WTC11 (cell line): ENCODE results near the gene KCNG2. TPM values are rescaled to one million over a fixed set of nuclear protein-coding genes. Genes with fewer than 3 reads are reported as not detected.

Experiments
- ATAC-seq: fragments of 200-7000 bp; cut with Tn5 transposase; 2 replicates; pipeline ENCODE4 v1.10.0; 2021; ENCODE audit warnings: mild to moderate bottlenecking, moderate library complexity
- CTCF ChIA-PET: fragments of 300-600 bp; sonication (Branson Sonifier 250); formaldehyde crosslinking; loops from one replicate; lab custom pipeline; 2021; ENCODE audit warnings: antibody characterized with exemption; lab: Charles Lee
- POLR2A ChIA-PET: fragments of 350-600 bp; sonication (Branson Sonifier 250); formaldehyde crosslinking; loops from one replicate; lab custom pipeline; 2021; ENCODE audit warnings: antibody characterized with exemption; lab: Charles Lee
- DNase-seq: peaks from one replicate; pipeline ENCODE4 v3.0.0; 2021; ENCODE audit warnings: low spot score
- H3K27ac Mint-ChIP-seq: 2 replicates; pipeline ENCODE4 v1.8.0; 2021; ENCODE audit warnings: mixed read lengths
- H3K27me3 Mint-ChIP-seq: 2 replicates; pipeline ENCODE4 v1.8.0; 2021; ENCODE audit warnings: low read depth, mild to moderate bottlenecking, moderate library complexity, mixed read lengths
- H3K36me3 Mint-ChIP-seq: 2 replicates; pipeline ENCODE4 v1.8.0; 2021; ENCODE audit warnings: mixed read lengths
- H3K4me1 Mint-ChIP-seq: 2 replicates; pipeline ENCODE4 v1.8.0; 2022; ENCODE audit warnings: mixed read lengths
- H3K4me3 Mint-ChIP-seq: 2 replicates; pipeline ENCODE4 v1.8.0; 2021; ENCODE audit warnings: mild to moderate bottlenecking, moderate library complexity, mixed read lengths
- H3K9me3 Mint-ChIP-seq: 2 replicates; pipeline ENCODE4 v1.8.0; 2021; ENCODE audit warnings: mixed read lengths
- ATF1 ChIP-seq: sonication (generic); formaldehyde crosslinking; IDR thresholded peaks from 2 replicates; pipeline ENCODE4 v1.8.1; 2023; ENCODE audit warnings: mild to moderate bottlenecking, moderate library complexity, missing genetic modification reagents
- CBFB ChIP-seq: sonication (generic); formaldehyde crosslinking; IDR thresholded peaks from 2 replicates; pipeline ENCODE4 v1.8.1; 2022; ENCODE audit warnings: mild to moderate bottlenecking, low read depth, missing genetic modification reagents
- FOXJ3 ChIP-seq: sonication (generic); formaldehyde crosslinking; IDR thresholded peaks from 2 replicates; pipeline ENCODE4 v1.9.0; 2021; ENCODE audit warnings: missing genetic modification reagents, mild to moderate bottlenecking, borderline replicate concordance
- FOXP1 ChIP-seq: sonication (generic); formaldehyde crosslinking; IDR thresholded peaks from 2 replicates; pipeline ENCODE4 v1.8.0; 2022; ENCODE audit warnings: missing genetic modification reagents, mild to moderate bottlenecking, moderate library complexity, borderline replicate concordance
- KAT7 ChIP-seq: sonication (generic); formaldehyde crosslinking; IDR thresholded peaks from 2 replicates; pipeline ENCODE4 v1.8.1; 2023; ENCODE audit warnings: missing genetic modification reagents, mild to moderate bottlenecking, borderline replicate concordance
- MXD4 ChIP-seq: fragments of 250-450 bp; sonication (Bioruptor Pico); IDR thresholded peaks from 2 replicates; pipeline ENCODE4 v1.8.0; 2021; ENCODE audit warnings: mild to moderate bottlenecking, moderate library complexity, borderline replicate concordance
- NFATC4 ChIP-seq: fragments of 250-450 bp; sonication (Bioruptor Pico); IDR thresholded peaks from 2 replicates; pipeline ENCODE4 v1.9.0; 2021; ENCODE audit warnings: mild to moderate bottlenecking
- NFE2L1 ChIP-seq: sonication (generic); formaldehyde crosslinking; IDR thresholded peaks from 2 replicates; pipeline ENCODE4 v1.8.1; 2023; ENCODE audit warnings: missing genetic modification reagents
- NR2C2 ChIP-seq: sonication (generic); formaldehyde crosslinking; IDR thresholded peaks from 2 replicates; pipeline ENCODE4 v1.8.0; 2022; ENCODE audit warnings: mild to moderate bottlenecking, missing genetic modification reagents
- SMAD3 ChIP-seq: sonication (generic); formaldehyde crosslinking; IDR thresholded peaks from 2 replicates; pipeline ENCODE4 v1.8.0; 2022; ENCODE audit warnings: missing genetic modification reagents, mild to moderate bottlenecking, borderline replicate concordance
- SMAD4 ChIP-seq: sonication (generic); formaldehyde crosslinking; IDR thresholded peaks from 2 replicates; pipeline ENCODE4 v1.8.0; 2022; ENCODE audit warnings: mild to moderate bottlenecking, missing genetic modification reagents
- SP1 ChIP-seq: sonication (generic); formaldehyde crosslinking; conservative IDR thresholded peaks from 2 replicates; pipeline ENCODE4 v1.8.1; 2022; ENCODE audit warnings: missing genetic modification reagents
- TP53 ChIP-seq: sonication (generic); formaldehyde crosslinking; IDR thresholded peaks from 2 replicates; pipeline ENCODE4 v1.8.1; 2023; ENCODE audit warnings: mild to moderate bottlenecking, missing genetic modification reagents
- ZBTB21 ChIP-seq: sonication (generic); formaldehyde crosslinking; IDR thresholded peaks from 2 replicates; pipeline ENCODE4 v1.8.1; 2023; ENCODE audit warnings: mild to moderate bottlenecking, missing genetic modification reagents, borderline replicate concordance
- ZNF263 ChIP-seq: sonication (generic); formaldehyde crosslinking; IDR thresholded peaks from 2 replicates; pipeline ENCODE4 v1.8.1; 2022; ENCODE audit warnings: low read depth, mild to moderate bottlenecking, moderate library complexity, missing genetic modification reagents
- ZNF416 ChIP-seq: fragments of 250-450 bp; sonication (Bioruptor Pico); IDR thresholded peaks from 2 replicates; pipeline ENCODE4 v1.9.0; 2021; ENCODE audit warnings: mild to moderate bottlenecking, inconsistent platforms
- total RNA-seq: library from RNA; stranded (reverse); gene quantifications from 3 replicates; pipeline ENCODE4 v1.2.3, GENCODE V29; 2021
- TF ChIP-seq, protein P1 (sequence below): fragments of 250-450 bp; sonication (Bioruptor Pico); IDR thresholded peaks from 2 replicates; pipeline ENCODE4 v1.9.0; 2021; ENCODE audit warnings: mild to moderate bottlenecking
- TF ChIP-seq, protein P2 (sequence below): sonication (generic); formaldehyde crosslinking; IDR thresholded peaks from 2 replicates; pipeline ENCODE4 v1.8.0; 2022; ENCODE audit warnings: mild to moderate bottlenecking, missing genetic modification reagents
- TF ChIP-seq, protein P3 (sequence below): fragments of 250-450 bp; sonication (Bioruptor Pico); conservative IDR thresholded peaks from 2 replicates; pipeline ENCODE4 v1.9.0; 2021; ENCODE audit warnings: mild to moderate bottlenecking
- TF ChIP-seq, protein P4 (sequence below): sonication (generic); formaldehyde crosslinking; conservative IDR thresholded peaks from 2 replicates; pipeline ENCODE4 v1.8.1; 2022; ENCODE audit warnings: mild to moderate bottlenecking, missing genetic modification reagents
- TF ChIP-seq, protein P5 (sequence below): sonication (generic); formaldehyde crosslinking; IDR thresholded peaks from 2 replicates; pipeline ENCODE4 v1.8.1; 2023; ENCODE audit warnings: mild to moderate bottlenecking, missing genetic modification reagents, borderline replicate concordance
- TF ChIP-seq, protein P6 (sequence below): sonication (generic); formaldehyde crosslinking; IDR thresholded peaks from 2 replicates; pipeline ENCODE4 v1.8.0; 2023; ENCODE audit warnings: missing genetic modification reagents

The KCNG2 gene
- total RNA-seq, 1 experiment from 2014 or later: 0.50 TPM

DNA sequence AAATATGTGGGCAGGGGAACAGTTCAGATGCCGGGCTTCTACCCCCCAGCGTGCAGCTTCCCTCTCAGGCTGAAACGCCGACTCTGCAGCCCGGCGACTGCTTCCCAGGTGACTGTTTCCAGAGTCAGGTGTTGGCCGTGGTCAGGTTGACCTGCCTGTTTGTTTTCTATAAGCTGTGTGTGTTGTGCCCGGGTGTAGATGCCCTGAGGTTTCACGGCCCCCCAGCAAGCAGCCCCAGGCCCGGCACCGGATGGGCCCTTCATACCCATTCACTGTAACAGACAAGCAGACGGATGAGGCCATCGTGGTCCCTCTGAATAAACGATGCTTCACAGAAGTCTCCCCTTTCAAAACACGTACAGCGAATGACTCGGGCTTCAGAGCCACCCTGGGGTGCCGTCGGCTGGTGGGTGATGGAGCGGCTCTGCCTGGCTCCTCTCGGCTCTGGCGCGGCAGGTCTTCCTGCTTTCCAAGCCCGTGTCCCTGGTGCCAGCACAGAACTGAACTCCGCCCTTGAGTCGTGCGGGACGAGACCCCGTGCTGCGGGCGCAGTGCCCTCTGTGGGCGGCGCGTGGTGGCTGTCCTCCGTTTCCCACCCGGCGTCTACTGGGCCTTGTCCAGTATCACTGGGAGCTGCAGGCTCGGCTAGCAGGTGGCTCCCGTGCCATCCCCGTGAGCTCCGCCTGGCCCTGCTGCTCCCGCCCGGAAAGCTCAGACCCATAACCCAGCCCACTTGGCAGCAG is 15.0 kb upstream of the KCNG2 start (continued):
- TF ChIP-seq, protein P1, sequence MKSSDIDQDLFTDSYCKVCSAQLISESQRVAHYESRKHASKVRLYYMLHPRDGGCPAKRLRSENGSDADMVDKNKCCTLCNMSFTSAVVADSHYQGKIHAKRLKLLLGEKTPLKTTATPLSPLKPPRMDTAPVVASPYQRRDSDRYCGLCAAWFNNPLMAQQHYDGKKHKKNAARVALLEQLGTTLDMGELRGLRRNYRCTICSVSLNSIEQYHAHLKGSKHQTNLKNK: no peak
- TF ChIP-seq ZBTB21 (CRISPR knock-in tag) (no peak), FOXP1 (CRISPR knock-in tag) (no peak), CBFB (CRISPR knock-in tag) (no peak), NFE2L1 (CRISPR knock-in tag) (no peak), SP1 (no peak), ZNF416 (CRISPR knock-in tag) (no peak)
- TF ChIP-seq, protein P2, sequence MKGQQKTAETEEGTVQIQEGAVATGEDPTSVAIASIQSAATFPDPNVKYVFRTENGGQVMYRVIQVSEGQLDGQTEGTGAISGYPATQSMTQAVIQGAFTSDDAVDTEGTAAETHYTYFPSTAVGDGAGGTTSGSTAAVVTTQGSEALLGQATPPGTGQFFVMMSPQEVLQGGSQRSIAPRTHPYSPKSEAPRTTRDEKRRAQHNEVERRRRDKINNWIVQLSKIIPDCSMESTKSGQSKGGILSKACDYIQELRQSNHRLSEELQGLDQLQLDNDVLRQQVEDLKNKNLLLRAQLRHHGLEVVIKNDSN (CRISPR knock-in tag): no peak
- TF ChIP-seq, protein P3, sequence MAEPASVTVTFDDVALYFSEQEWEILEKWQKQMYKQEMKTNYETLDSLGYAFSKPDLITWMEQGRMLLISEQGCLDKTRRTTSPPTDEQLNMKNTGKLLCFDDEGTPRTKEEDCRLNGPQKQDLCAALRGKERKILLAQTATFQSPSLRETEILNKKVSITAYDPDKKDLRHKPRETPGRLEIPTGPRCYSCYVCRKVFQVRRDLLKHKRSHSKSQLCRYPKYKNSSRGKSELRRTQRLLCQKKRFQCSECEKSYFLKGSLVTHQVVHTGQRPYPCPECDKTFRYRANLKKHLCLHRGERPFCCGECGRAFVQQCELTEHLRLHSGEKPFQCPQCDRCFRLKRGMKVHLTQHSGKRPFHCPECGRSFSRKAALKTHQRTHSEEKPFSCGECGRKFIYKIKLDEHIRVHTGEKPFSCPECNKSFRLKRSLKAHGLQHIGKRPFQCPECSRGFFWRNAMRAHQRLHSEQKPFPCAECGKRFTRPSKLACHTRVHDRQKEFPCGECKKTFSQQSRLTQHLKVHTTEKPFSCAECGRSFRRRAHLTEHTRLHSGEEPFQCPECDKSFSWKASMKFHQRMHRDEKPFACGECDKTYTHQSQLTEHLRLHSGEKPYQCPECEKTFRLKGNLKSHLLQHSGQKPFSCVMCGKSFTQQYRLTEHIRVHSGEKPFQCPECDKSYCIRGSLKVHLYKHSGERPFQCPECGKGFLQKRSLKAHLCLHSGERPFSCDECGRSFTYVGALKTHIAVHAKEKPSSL: no peak

DNA sequence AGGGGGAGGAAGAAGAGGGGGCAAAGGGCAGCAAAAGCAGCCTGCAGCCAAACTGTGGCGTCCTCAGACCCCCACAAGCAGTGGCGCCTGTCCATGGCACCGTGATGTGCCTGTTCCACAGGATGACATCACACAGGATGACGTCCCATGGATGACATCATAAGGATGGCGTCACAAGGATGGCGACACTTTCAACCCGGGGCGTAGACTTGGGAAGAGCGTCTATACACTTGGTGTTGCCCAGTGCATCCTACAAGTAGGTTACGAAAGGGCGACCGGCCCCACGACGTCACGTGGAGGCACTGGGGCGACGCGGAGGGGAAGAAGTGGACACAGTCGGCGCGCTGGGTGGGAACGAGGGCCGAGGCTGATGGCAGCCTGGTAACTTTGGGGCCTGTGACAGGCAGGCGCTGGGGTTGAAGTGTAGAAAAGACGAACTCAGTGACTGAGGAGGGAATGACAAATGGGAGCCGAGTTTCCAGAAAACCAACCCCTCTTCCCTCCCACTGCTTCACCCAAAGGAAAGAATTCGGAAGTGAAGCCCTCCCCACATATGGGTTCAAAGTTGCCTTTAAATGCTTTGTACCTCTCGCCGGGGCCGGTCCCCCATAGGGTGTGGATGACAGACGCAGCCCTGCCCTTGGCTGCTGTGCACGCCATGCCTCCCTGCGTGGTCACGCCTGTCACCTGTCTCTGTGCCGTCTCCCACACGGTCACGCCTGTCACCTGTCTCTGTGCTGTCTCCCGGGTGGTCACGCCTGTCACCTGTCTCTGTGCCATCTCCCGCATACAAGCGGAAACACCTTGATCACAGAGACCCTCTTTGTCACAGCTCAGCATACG is 13.4 kb upstream of the KCNG2 start:
- DNase-seq (no peak), ATAC-seq (no peak)
- H3K4me3 Mint-ChIP-seq: no peak overlapping the region
- ChIA-PET CTCF (interaction anchor here (0.7 to 0.9 kb wide), 2 partner anchors 14 to 406 kb away, joined by 3 to 4 read pairs; partner anchors contain the start of gene KCNG2), POLR2A (no interaction called here)
- no peak overlapping the region for H3K27ac Mint-ChIP-seq
- H3K27me3 Mint-ChIP-seq: peaks cover 41% of the 10 kb centered on the region
- TF ChIP-seq TP53 (no peak), ZBTB21 (CRISPR knock-in tag) (0 out of 2 replicates have a peak, but pooled peaks have one; percentile 13)
- H3K9me3 Mint-ChIP-seq: no peaks in the 10 kb centered on the region
- 0 out of 2 replicates have a peak, but pooled peaks cover 3% of the 10 kb centered on the region for H3K4me1 Mint-ChIP-seq
- no peaks in the 10 kb centered on the region for H3K36me3 Mint-ChIP-seq

DNA sequence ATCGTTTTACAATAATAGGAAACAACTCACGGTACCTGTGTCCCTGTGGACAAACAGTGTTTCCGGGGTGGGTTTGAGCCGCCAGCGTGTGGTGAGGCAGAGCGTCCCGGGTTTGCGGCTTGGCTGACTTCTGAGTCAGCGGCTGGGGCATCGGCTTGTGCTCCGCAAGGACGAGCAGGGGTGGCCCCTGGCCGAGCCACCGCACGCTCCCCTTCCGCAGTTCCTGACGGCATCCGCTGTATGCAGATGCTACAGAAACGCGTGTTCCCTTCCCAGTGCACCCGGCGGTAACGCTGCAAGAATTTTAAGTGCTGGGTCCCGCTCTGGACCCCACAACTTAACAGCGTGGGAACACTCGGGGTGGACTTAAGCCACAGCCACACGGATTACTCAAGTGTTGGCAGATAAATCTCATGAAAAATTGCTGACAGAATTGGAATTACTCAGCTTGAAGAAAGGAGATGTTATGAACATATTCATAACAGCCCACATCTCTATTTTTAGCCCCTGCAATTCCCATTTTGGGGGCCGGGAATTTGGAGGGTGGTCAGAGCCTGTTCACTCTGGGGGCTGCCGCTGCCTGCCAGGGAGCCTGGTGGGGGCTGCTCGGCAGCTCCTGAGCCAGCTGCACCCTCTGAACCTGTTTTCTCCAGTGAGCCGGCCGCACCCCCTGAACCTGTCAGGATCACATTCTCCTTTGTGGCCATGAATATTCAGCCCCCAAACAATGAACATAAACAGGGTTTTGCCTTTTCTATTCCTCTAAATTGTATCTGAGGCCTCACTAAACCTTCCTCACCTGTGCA is 12.6 kb upstream of the KCNG2 start:
- ATAC-seq (no peak), DNase-seq (no peak)
- H3K27ac Mint-ChIP-seq: no peak overlapping the region
- H3K4me1 Mint-ChIP-seq: 0 out of 2 replicates have a peak, but pooled peaks cover 3% of the 10 kb centered on the region
- ChIA-PET POLR2A (no interaction called here), CTCF (no interaction called here)
- no peaks in the 10 kb centered on the region for H3K9me3 Mint-ChIP-seq
- no peaks in the 10 kb centered on the region for H3K36me3 Mint-ChIP-seq
- peaks cover 47% of the 10 kb centered on the region for H3K27me3 Mint-ChIP-seq
- H3K4me3 Mint-ChIP-seq: no peak overlapping the region
- TF ChIP-seq NFATC4 (CRISPR knock-in tag): no peak
- no peak for TF ChIP-seq SMAD3 (CRISPR knock-in tag)
- no peak for TF ChIP-seq NR2C2
- TF ChIP-seq, protein P4, sequence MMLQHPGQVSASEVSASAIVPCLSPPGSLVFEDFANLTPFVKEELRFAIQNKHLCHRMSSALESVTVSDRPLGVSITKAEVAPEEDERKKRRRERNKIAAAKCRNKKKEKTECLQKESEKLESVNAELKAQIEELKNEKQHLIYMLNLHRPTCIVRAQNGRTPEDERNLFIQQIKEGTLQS (CRISPR knock-in tag): no peak
- TF ChIP-seq, protein P5, sequence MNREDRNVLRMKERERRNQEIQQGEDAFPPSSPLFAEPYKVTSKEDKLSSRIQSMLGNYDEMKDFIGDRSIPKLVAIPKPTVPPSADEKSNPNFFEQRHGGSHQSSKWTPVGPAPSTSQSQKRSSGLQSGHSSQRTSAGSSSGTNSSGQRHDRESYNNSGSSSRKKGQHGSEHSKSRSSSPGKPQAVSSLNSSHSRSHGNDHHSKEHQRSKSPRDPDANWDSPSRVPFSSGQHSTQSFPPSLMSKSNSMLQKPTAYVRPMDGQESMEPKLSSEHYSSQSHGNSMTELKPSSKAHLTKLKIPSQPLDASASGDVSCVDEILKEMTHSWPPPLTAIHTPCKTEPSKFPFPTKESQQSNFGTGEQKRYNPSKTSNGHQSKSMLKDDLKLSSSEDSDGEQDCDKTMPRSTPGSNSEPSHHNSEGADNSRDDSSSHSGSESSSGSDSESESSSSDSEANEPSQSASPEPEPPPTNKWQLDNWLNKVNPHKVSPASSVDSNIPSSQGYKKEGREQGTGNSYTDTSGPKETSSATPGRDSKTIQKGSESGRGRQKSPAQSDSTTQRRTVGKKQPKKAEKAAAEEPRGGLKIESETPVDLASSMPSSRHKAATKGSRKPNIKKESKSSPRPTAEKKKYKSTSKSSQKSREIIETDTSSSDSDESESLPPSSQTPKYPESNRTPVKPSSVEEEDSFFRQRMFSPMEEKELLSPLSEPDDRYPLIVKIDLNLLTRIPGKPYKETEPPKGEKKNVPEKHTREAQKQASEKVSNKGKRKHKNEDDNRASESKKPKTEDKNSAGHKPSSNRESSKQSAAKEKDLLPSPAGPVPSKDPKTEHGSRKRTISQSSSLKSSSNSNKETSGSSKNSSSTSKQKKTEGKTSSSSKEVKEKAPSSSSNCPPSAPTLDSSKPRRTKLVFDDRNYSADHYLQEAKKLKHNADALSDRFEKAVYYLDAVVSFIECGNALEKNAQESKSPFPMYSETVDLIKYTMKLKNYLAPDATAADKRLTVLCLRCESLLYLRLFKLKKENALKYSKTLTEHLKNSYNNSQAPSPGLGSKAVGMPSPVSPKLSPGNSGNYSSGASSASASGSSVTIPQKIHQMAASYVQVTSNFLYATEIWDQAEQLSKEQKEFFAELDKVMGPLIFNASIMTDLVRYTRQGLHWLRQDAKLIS (CRISPR knock-in tag): no peak
- no peak for TF ChIP-seq SMAD4 (CRISPR knock-in tag)
- TF ChIP-seq, protein P6, sequence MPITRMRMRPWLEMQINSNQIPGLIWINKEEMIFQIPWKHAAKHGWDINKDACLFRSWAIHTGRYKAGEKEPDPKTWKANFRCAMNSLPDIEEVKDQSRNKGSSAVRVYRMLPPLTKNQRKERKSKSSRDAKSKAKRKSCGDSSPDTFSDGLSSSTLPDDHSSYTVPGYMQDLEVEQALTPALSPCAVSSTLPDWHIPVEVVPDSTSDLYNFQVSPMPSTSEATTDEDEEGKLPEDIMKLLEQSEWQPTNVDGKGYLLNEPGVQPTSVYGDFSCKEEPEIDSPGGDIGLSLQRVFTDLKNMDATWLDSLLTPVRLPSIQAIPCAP (CRISPR knock-in tag): no peak
- TF ChIP-seq FOXJ3 (CRISPR knock-in tag): no peak
- no peak for TF ChIP-seq KAT7 (CRISPR knock-in tag)
- no peak for TF ChIP-seq MXD4
- TF ChIP-seq ATF1 (CRISPR knock-in tag): no peak
- no peak for TF ChIP-seq ZNF263
